ENCODE results near the gene PAX1.

The PAX1 gene

GRCh38 chr20:21703717-21704407 is 1.6 kb upstream of the PAX1 start:
- DNase-seq, result no peak

DNA sequence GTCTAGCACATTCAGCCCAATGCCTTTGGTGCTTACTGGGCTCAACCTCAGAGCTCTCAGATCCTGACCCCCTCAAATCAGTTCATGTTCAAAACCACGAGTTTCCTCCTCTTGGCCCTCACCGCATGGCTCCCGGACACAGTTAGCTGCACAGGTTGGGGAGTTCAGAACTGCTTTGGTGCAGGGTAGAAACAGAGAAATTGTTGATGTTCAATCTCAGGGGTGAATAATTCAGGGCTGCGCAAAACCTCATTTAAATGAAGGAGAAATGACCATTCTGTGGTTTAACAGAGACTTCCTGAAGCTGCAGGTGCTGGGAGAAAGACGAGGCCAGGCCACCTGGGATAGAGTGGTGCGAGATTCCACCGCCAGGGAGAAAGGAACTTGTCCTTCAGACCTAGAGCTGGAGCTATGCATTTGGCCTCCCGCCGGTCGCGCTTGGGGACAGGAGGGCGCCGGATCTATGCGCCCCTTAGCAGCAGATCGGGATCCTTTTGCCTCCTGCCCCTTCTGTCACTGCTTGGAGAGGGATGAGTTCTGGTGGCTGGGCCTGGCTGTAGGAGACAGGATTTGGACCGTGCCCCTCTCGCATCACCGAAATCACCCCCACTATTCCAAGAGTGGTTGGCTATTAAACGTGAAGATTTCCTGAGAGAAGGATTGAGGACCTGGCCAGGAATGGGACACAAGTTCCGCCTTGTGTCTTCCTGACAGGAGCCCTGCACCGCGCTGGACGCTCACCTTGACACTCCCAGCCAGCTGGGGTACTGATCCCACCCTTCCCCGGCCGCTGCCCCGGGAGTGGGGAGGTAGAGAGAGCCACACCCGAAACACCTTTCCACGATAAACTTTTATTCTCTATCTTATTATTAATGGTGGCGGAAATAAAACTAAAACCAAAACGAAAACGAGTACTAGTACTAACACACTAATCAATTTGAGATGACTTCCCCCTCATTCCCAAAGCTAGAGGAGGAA is 767 bp upstream of the PAX1 start:
- DNase-seq, result no peak

DNA sequence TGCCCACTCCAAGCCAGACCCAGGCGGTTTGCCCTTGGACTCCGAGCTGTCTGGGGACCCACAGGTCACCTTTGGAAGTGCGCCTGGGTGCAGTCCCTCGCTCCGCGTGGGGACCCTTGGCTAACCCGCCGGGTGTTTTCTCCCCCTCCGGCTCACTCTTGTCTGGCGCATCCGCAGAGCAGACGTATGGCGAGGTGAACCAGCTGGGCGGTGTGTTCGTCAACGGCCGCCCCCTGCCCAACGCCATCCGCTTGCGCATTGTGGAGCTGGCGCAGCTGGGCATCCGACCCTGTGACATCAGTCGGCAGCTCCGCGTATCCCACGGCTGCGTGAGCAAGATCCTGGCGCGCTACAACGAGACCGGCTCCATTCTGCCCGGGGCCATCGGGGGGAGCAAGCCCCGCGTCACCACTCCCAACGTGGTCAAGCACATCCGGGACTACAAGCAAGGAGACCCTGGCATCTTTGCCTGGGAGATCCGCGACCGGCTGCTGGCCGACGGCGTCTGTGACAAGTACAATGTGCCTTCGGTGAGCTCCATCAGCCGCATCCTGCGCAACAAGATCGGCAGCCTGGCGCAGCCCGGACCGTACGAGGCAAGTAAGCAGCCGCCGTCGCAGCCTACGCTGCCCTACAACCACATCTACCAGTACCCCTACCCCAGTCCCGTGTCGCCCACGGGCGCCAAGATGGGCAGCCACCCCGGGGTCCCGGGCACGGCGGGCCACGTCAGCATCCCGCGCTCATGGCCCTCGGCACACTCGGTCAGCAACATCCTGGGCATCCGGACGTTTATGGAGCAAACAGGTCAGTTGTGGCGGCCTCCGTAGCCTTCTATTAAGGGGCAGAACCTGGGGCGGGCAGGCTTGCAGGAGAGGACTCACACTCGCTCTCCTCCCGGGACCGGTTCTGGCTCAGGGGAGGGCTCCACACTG is 1.1 kb downstream of the PAX1 start:
- DNase-seq, result no peak

GRCh38 chr20:21707267-21707666 is 1.8 kb downstream of the PAX1 start:
- DNase-seq, result no peak

DNA sequence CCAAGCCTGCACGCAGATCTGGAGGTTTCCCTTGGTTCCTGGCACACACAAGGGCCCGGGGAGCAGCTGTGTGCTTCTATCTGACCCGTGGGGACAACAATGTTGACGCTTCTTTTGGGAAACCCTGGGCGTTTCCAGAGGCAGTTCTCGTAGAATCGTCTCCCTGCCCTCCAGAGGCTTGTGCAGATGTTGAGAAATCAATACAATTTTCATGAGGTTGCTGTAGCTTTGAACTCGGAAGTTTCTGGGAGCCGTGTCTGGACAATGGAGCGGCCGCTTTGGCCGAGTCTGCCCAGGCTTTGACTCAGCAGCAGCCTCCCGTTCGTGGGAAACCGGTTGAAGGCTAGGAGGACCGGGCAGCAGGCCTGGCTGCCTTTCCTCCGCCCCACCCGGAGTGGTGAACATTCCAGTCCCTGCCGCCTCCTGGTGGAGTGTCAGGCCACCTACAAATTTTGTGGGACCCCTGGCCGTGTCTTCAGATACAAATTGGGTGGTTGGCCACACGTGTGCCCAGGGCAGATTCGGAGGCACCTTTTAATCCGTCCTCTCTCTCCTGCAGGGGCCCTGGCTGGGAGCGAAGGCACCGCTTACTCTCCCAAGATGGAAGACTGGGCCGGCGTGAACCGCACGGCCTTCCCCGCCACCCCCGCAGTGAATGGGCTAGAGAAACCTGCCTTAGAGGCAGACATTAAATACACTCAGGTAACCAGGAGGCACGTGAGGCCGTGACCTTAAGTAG is 2.7 kb downstream of the PAX1 start:
- DNase-seq, result no peak

- DNase-seq, result no peak
These were observed 3.5 kb downstream of the PAX1 start for GRCh38 chr20:21708738-21709534.

DNA sequence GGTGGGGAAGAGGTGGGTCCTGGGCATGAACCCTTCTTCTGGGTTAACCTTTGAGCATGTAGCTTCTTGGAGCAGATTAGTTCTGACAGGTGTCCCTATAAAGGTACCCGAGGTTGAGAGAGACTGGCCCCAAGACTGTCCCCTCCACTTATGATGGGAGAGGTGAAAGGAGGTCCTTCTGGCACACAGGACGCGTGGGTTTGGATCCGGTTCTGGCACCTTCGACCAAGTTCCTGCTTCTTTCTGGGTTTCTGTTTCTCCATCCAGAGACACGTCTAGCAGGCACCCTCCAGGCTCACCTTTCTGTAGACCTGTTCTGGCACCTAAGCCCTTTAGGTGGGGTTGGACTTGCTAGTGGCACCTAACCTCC is 4.1 kb downstream of the PAX1 start:
- no peak for DNase-seq

DNA sequence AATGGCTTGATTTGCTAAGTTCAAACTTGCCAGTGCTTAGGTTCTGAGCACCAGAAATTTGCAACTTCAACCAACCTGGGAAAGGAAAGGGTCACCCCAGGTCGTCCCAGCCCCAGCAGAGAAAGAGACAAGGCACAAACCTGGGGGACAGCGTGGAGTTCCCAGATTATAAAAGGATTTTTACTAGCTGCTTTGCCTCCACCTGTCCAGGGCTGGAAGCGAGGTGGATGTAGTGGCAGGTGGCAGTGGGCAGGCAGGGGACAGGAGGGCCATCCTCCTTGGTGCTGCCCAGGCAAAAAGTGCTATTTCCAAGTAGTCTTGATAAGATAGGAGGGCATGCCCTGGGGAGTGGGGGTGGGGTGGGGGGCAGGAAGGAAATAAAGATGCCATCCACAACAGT is 4.9 kb downstream of the PAX1 start:
- DNase-seq, result no peak

GRCh38 chr20:21710863-21711431 is 5.5 kb downstream of the PAX1 start:
- DNase-seq, result no peak

GRCh38 chr20:21712443-21713059 is 7.1 kb downstream of the PAX1 start:
- no peak for DNase-seq

DNA sequence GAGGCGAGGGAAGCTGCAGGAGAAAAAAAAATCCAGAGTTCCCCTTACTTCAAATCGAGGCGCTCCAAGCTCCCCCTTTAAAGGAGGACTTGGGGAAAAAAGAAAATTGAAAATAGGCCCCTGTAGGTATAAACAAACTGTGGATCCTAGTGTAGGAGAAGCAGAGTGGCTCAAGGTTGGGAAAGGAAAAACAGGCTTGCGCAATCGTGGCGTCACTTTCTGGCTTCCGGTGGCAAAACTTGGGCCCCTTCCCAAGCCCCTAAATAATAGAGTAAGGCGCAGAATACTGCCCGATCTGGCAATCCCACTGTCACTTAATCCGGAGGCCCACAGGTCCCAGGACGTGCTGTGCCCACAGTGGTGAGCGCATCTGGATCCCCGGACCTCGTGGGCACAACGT is 8.0 kb downstream of the PAX1 start:
- DNase-seq, result no peak

DNA sequence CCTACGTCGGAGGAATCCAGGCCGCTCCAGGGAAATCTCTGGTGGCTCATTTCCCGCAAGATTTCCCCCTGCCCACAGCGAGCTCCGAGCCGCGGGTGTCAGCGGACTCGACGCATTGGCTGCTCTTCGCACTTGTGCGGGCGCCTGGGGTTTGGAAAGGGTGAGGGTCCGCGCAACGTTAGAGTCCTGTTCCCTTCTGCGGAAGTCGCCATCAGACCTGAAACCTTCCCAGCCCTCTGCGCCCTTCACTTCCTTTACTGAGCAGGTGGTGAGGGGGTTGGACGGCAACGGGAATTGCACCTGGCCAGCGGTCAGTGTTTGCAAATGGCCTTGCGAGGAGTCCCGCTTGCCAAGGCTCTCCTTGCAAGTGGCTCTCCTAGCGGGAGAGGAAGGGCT is 8.4 kb downstream of the PAX1 start:
- DNase-seq, result no peak

DNA sequence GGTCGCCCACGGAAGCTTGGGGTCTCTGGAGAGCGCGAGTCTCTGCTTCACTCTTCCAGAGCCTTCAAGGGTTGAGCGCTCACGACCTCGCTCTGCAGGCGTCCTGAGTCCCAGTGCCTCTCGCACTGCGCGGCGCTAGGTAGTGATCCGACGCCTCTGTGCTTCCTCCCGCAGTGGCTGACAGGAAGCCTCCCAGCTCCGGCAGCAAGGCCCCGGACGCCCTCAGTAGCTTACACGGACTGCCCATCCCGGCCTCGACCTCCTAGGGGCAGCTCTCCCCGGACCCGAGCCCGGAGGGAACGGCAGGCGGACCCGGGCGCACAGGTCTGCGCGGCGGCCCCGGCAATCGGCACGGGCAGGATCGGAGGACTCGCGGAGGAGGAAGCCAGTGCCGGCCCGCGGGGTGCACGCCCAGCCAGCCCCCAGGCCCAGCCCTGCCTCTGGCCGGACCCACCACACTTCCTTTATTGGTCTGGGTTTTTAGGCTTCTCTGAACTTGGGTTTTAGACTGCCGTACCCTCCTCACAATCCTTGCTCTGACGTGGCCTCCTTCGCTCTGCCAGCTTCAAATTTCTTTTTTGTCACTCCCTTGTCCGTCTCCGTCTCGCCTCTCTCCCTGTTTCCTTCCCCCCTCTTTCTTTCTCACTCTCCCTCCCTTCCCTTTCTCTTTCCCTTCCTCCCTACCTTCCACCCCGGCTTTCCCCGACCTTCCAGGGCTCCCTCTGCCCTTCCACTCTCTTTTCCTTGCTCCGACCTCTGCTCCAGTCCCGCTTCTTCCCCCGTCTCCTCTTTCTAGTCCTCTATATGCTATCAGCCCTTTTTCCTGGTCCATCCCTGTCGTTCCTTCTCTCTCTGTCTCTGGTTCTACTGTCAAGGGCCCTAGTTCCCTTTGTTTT is 9.1 kb downstream of the PAX1 start:
- no peak for DNase-seq

DNA sequence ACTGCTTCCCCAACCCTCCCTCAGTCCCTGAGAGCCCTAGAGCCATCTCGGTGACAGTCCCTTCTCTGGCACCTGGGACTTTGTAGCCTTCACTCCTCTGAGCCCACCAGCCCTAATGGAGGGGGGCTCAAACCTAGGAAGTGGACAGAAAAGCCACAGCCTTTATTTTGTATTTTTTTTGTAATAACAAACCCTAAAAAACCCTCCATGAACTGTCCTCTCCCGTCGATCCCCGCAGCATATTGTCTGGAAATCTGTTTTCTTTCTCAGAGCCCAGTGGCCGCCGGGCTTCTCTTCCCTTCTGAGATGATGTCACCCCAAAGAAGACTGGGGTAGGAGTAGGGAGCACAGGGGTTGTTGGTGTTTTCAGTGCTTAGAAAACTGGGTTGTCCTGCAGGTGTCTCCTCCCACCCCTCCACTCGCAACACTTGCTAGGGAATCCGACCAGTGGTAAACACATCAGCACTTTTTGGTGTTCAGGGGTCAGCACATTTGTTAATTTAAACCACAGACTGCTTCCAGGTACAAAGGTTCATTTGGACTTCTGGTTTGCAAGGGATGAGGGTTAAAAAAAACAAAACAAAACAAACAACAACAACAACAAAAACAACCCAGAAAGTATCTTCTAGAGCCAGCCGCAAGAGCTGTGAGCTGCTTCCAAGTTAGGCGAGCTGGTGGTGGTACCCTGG is 9.9 kb downstream of the PAX1 start:
- DNase-seq, result no peak

- no peak for DNase-seq
These were observed 14.2 kb downstream of the PAX1 start for GRCh38 chr20:21719592-21720214.

DNA sequence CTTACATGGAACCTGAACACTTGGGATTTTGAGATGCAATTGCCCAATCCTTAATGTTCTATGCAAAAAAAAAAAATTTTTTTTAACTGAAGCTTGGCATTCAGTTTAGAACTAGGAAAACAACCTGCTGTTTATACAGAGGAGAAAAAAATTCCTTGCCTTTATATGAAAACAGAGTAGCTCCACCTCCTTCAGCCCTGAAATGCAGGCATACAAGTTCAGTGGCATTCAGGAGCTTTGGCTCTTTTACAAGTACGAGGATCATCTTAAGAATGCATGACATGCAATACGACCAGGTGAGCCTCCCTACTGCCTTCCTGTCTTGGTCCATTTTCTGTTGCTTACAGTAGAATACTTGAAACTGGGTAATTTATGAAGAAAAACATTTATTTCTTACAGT is 20.4 kb downstream of the PAX1 start:
- no peak for DNase-seq

- DNase-seq, result no peak
These were observed 23.9 kb downstream of the PAX1 start for GRCh38 chr20:21729316-21729715.

DNA sequence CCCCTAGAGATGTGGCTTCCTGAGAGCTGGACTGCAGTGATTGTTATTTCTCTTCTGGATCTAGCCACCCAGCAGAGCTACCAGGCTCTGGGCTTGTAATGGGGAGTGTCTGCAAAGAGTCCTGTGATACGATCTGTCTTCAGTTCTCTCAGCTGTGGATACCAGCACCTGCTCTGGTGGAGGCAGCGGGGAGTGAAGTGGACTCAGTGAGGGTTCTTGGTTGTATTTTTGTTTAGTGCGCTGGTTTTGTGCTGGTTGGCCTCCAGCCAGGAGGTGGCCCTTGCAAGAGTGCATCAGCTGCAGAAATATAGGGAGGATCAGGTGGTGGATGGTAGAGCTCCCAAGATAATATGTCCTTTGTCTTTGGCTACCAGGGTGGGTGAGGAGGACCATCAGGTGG is 33.7 kb downstream of the PAX1 start:
- DNase-seq, result no peak

DNA sequence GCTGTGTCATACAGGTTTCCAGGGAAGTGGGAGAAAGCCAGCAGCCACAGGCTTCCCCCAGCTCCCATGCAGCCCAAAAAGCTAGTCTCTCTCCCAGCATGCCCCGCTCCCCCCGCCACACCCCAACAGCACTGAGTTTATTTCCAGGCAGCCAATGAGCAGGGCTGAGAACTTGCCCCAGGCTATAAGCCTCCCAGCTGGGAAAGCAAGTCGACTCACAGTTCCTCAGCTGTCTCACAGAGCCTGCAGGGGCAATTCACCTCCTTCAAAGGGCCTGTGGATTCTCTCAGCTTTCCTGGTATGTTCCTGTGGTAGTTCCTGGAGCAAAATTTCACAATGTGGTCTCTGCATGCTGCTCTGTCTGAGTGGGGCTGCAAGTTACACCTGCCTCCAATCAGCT is 34.2 kb downstream of the PAX1 start:
- no peak for DNase-seq
